Measurements from ENCODE around the gene ATP13A2. TPM values are rescaled to one million over a fixed set of nuclear protein-coding genes. Genes with fewer than 3 reads are reported as not detected.
A peak's percentile ranks its signal among the peaks of the same experiment; 100 is the strongest.

The ATP13A2 gene
- total RNA-seq, 1 donor from 2014 or later, result 54.4 TPM

DNA sequence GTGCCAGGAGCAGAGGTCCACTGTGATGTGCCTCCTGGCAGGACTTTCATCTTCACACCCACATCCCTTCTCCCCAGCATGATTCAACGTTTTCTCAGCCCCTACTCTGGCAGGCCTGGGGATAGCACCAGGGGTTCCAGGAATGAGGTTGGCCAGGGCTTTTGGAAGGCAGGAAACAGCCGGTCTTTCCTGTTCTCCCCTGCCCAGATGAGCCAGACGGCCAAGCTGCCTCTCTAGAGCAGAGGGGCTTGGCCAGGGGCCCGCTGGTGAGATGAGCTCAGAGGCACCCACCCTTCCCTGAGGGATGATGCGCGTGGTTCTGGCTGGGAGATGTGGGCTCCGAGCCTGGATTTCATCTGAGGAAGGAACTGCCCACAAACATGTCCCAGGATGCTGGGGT, 27.0 kb downstream of the ATP13A2 start:
- Mint-ChIP-seq H3K36me3 (ENCODE audit: low read depth) (peaks cover 5% of the 10 kb centered on the region), H3K4me3 (ENCODE audit: unreplicated experiment) (no peak overlapping the region), H3K27ac (ENCODE audit: unreplicated experiment) (peak overlapping the region; percentile 81), H3K4me1 (ENCODE audit: low read depth) (peaks cover 27% of the 10 kb centered on the region), H3K9me3 (ENCODE audit: low read depth) (no peaks in the 10 kb centered on the region), H3K27me3 (ENCODE audit: low read depth) (no peaks in the 10 kb centered on the region)
- DNase-seq (ENCODE audit: low spot score), result no peak
- TF ChIP-seq, protein P1, sequence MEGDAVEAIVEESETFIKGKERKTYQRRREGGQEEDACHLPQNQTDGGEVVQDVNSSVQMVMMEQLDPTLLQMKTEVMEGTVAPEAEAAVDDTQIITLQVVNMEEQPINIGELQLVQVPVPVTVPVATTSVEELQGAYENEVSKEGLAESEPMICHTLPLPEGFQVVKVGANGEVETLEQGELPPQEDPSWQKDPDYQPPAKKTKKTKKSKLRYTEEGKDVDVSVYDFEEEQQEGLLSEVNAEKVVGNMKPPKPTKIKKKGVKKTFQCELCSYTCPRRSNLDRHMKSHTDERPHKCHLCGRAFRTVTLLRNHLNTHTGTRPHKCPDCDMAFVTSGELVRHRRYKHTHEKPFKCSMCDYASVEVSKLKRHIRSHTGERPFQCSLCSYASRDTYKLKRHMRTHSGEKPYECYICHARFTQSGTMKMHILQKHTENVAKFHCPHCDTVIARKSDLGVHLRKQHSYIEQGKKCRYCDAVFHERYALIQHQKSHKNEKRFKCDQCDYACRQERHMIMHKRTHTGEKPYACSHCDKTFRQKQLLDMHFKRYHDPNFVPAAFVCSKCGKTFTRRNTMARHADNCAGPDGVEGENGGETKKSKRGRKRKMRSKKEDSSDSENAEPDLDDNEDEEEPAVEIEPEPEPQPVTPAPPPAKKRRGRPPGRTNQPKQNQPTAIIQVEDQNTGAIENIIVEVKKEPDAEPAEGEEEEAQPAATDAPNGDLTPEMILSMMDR (IDR thresholded peaks at IDR 0.05), result no peak

GRCh38 chr1:16983649-16984048, 28.1 kb downstream of the ATP13A2 start:
- Mint-ChIP-seq H3K4me3 (ENCODE audit: unreplicated experiment) (no peak overlapping the region), H3K36me3 (ENCODE audit: low read depth) (peaks cover 5% of the 10 kb centered on the region), H3K27ac (ENCODE audit: unreplicated experiment) (peak overlapping the region; percentile 27)

GRCh38 chr1:16982902-16983301, 28.8 kb downstream of the ATP13A2 start:
- Mint-ChIP-seq H3K27ac (ENCODE audit: unreplicated experiment) (peak overlapping the region; percentile 33), H3K4me3 (ENCODE audit: unreplicated experiment) (no peak overlapping the region), H3K4me1 (ENCODE audit: low read depth) (peaks cover 44% of the 10 kb centered on the region)

More at GRCh38 chr1:16983649-16984048, 28.1 kb downstream of the ATP13A2 start:
- H3K27me3 Mint-ChIP-seq (ENCODE audit: low read depth), result no peaks in the 10 kb centered on the region
- TF ChIP-seq, protein P1 (IDR thresholded peaks at IDR 0.05), result no peak
- DNase-seq (ENCODE audit: low spot score), result no peak
- H3K9me3 Mint-ChIP-seq (ENCODE audit: low read depth), result no peaks in the 10 kb centered on the region
- peaks cover 36% of the 10 kb centered on the region for H3K4me1 Mint-ChIP-seq (ENCODE audit: low read depth)

GRCh38 chr1:16981269-16981849, 30.4 kb downstream of the ATP13A2 start:
- peak overlapping the region; percentile 98 for H3K27ac Mint-ChIP-seq (ENCODE audit: unreplicated experiment)
- TF ChIP-seq, protein P1 (IDR thresholded peaks at IDR 0.05), result no peak
- H3K4me3 Mint-ChIP-seq (ENCODE audit: unreplicated experiment), result peak overlapping the region; percentile 79
- no peak for DNase-seq (ENCODE audit: low spot score)
- no peaks in the 10 kb centered on the region for H3K27me3 Mint-ChIP-seq (ENCODE audit: low read depth)
- H3K9me3 Mint-ChIP-seq (ENCODE audit: low read depth), result no peaks in the 10 kb centered on the region
- peaks cover 55% of the 10 kb centered on the region for H3K4me1 Mint-ChIP-seq (ENCODE audit: low read depth)
- H3K36me3 Mint-ChIP-seq (ENCODE audit: low read depth), result peaks cover 7% of the 10 kb centered on the region

More at GRCh38 chr1:16982902-16983301, 28.8 kb downstream of the ATP13A2 start:
- Mint-ChIP-seq H3K36me3 (ENCODE audit: low read depth) (peaks cover 5% of the 10 kb centered on the region), H3K27me3 (ENCODE audit: low read depth) (no peaks in the 10 kb centered on the region), H3K9me3 (ENCODE audit: low read depth) (no peaks in the 10 kb centered on the region)
- TF ChIP-seq, protein P1 (IDR thresholded peaks at IDR 0.05), result no peak
- DNase-seq (ENCODE audit: low spot score), result no peak

GRCh38 chr1:16980473-16981268, 31.1 kb downstream of the ATP13A2 start, which contains the start of gene MFAP2:
Gene MFAP2, minus strand, starts transcription at chr1:16980620. Its CDS starts 2,347 bp downstream, at chr1:16978273.
- Mint-ChIP-seq H3K27me3 (ENCODE audit: low read depth) (no peaks in the 10 kb centered on the region), H3K4me1 (ENCODE audit: low read depth) (peaks cover 62% of the 10 kb centered on the region), H3K9me3 (ENCODE audit: low read depth) (no peaks in the 10 kb centered on the region), H3K4me3 (ENCODE audit: unreplicated experiment) (peak within 1 kb of the TSS; percentile 81), H3K27ac (ENCODE audit: unreplicated experiment) (peak within 1 kb of the TSS; percentile 98), H3K36me3 (ENCODE audit: low read depth) (peaks cover 4% of the 10 kb centered on the region)
- DNase-seq (ENCODE audit: low spot score), result no peak
- TF ChIP-seq, protein P1 (IDR thresholded peaks at IDR 0.05), result no peak

Data from chondrocyte (in vitro differentiated cells).